Coronary artery (tissue), 2 donors: ENCODE results near the gene GJB4.

Experiments used
- DNase-seq: peaks from one replicate; pipeline ENCODE4 v3.0.0-alpha.2; 2017; ENCODE audit warnings: low spot score
- H3K27ac ChIP-seq, 2 donors: fragments of 200-600 bp; sonication (generic); one replicate each; pipeline ENCODE4 v1.5.1; 2016 to 2019
- H3K4me3 ChIP-seq: fragments of 200-600 bp; sonication (generic); 2 replicates; pipeline ENCODE4 v1.5.1; 2016; ENCODE audit warnings: mild to moderate bottlenecking, moderate library complexity
- CTCF ChIP-seq: fragments of 200-600 bp; sonication (generic); IDR thresholded peaks from one replicate; pipeline ENCODE4 v1.5.1; 2019; ENCODE audit warnings: antibody characterized with exemption

GJB4 gene

GRCh38 chr1:34781071-34781843, 21.7 kb downstream of the GJB4 start, which contains the start of gene GJB3:
Gene GJB3 (plus strand): TSS chr1:34781214. CDS start chr1:34784763, 3,549 bp downstream.
- TF ChIP-seq CTCF, result no peak
- peak; percentile 66 for DNase-seq
- peak within 1 kb of the TSS; percentile 58 for H3K4me3 ChIP-seq

GRCh38 chr1:34781844-34782391, 22.4 kb downstream of the GJB4 start:
- H3K4me3 ChIP-seq, result peak overlapping the region; percentile 58
- no peak for TF ChIP-seq CTCF

More at GRCh38 chr1:34781071-34781843, 21.7 kb downstream of the GJB4 start, which contains the start of gene GJB3:
- H3K27ac ChIP-seq, result no peak within 1 kb of the TSS

GRCh38 chr1:34784751-34785221, 25.2 kb downstream of the GJB4 start:
- no peak overlapping the region for H3K4me3 ChIP-seq
- no peak overlapping the region for H3K27ac ChIP-seq
- peak; percentile 63 for DNase-seq
- no peak for TF ChIP-seq CTCF

More at GRCh38 chr1:34781844-34782391, 22.4 kb downstream of the GJB4 start:
- DNase-seq, result peak; percentile 49
- H3K27ac ChIP-seq, result no peak overlapping the region

GRCh38 chr1:34785231-34785874, 25.8 kb downstream of the GJB4 start:
- no peak overlapping the region for H3K27ac ChIP-seq

GRCh38 chr1:34785875-34786470, 26.4 kb downstream of the GJB4 start:
- no peak for TF ChIP-seq CTCF
- peak overlapping the region in 1 of 2 donors; percentile 79 for H3K27ac ChIP-seq
- H3K4me3 ChIP-seq, result no peak overlapping the region
- peak; percentile 68 for DNase-seq

More at GRCh38 chr1:34785231-34785874, 25.8 kb downstream of the GJB4 start:
- peak; percentile 55 for DNase-seq
- H3K4me3 ChIP-seq, result no peak overlapping the region
- no peak for TF ChIP-seq CTCF

- DNase-seq, result no peak
- peak overlapping the region in 1 of 2 donors; percentile 79 for H3K27ac ChIP-seq
- peak; percentile 86 for TF ChIP-seq CTCF
- no peak overlapping the region for H3K4me3 ChIP-seq
Observed at GRCh38 chr1:34786521-34787325, 27.2 kb downstream of the GJB4 start.
